ENCODE results near the gene DUOX1.
"Not testable (repeated sequence)": the region's sequence is repeated elsewhere in the genome, so short reads cannot be mapped to it uniquely, and the experiment has no call there.

Gene DUOX1

GRCh38 chr15:45121706-45122417 lies 7.9 kb upstream of the DUOX1 start:
- DNase-seq (ENCODE audit: low read depth, low spot score), result peak; percentile 82

- DNase-seq (ENCODE audit: low read depth, low spot score), result no peak
Observed at GRCh38 chr15:45122719-45123118, 7.1 kb upstream of the DUOX1 start.

- DNase-seq (ENCODE audit: low read depth, low spot score), result no peak
Observed at GRCh38 chr15:45123397-45123796, 6.4 kb upstream of the DUOX1 start.

- peak; percentile 41 for DNase-seq (ENCODE audit: low read depth, low spot score)
Observed at GRCh38 chr15:45126535-45127158, 3.1 kb upstream of the DUOX1 start.

GRCh38 chr15:45128971-45129639 lies 689 bp upstream of the DUOX1 start:
- no peak for DNase-seq (ENCODE audit: low read depth, low spot score)

- DNase-seq (ENCODE audit: low read depth, low spot score), result no peak
Observed at GRCh38 chr15:45130291-45131000, 652 bp downstream of the DUOX1 start.

- no peak for DNase-seq (ENCODE audit: low read depth, low spot score)
Observed at GRCh38 chr15:45131510-45131909, 1.7 kb downstream of the DUOX1 start.

- no peak for DNase-seq (ENCODE audit: low read depth, low spot score)
Observed at GRCh38 chr15:45132844-45133560, 3.2 kb downstream of the DUOX1 start.

GRCh38 chr15:45133561-45133920 lies 3.7 kb downstream of the DUOX1 start:
- DNase-seq (ENCODE audit: low read depth, low spot score), result no peak

- no peak for DNase-seq (ENCODE audit: low read depth, low spot score)
Observed at GRCh38 chr15:45134046-45134445, 4.3 kb downstream of the DUOX1 start.

GRCh38 chr15:45134682-45135604 lies 5.1 kb downstream of the DUOX1 start:
- DNase-seq (ENCODE audit: low read depth, low spot score), result no peak

- DNase-seq (ENCODE audit: low read depth, low spot score), result not testable (repeated sequence)
Observed at GRCh38 chr15:45135705-45136377, 6.0 kb downstream of the DUOX1 start.

GRCh38 chr15:45136378-45136764 lies 6.6 kb downstream of the DUOX1 start:
- no peak for DNase-seq (ENCODE audit: low read depth, low spot score)

GRCh38 chr15:45137703-45138102 lies 7.9 kb downstream of the DUOX1 start:
- no peak for DNase-seq (ENCODE audit: low read depth, low spot score)

- DNase-seq (ENCODE audit: low read depth, low spot score), result no peak
Observed at GRCh38 chr15:45138814-45139765, 9.3 kb downstream of the DUOX1 start.

- no peak for DNase-seq (ENCODE audit: low read depth, low spot score)
Observed at GRCh38 chr15:45139770-45140169, 10.0 kb downstream of the DUOX1 start.

- no peak for DNase-seq (ENCODE audit: low read depth, low spot score)
Observed at GRCh38 chr15:45140557-45141250, 10.9 kb downstream of the DUOX1 start.

GRCh38 chr15:45141386-45141785 lies 11.6 kb downstream of the DUOX1 start:
- DNase-seq (ENCODE audit: low read depth, low spot score), result no peak

All from astrocyte of the hippocampus (primary cell).